Sigmoid colon (tissue), 4 donors: ENCODE data around the gene SCN10A.

ENCODE experiments used
- EP300 ChIP-seq, 4 donors: sonication (generic); formaldehyde crosslinking; IDR thresholded peaks; one replicate each; pipeline ENCODE4 v1.6.1; 2017; ENCODE audit warnings: antibody characterized with exemption in 4 of 4
- POLR2A ChIP-seq, 2 donors: fragments of 450-650 bp; IDR thresholded peaks; one replicate each; pipeline ENCODE4 v1.6.1; 2016; ENCODE audit warnings: antibody characterized with exemption in 2 of 2, mild to moderate bottlenecking in 2 of 2, moderate library complexity in 2 of 2
- POLR2AphosphoS5 ChIP-seq, 4 donors: sonication (generic); formaldehyde crosslinking; IDR thresholded peaks; one replicate each; pipeline ENCODE4 v1.6.1; 2017; ENCODE audit warnings: antibody characterized with exemption in 4 of 4
- TF ChIP-seq, protein P1 (sequence below), 4 experiments: fragments of 450-650 bp in 3 of 4; fragments of 200-600 bp in 1 of 4; IDR thresholded peaks; one replicate each; pipeline ENCODE4 v1.5.1; 2016 to 2019; ENCODE audit warnings: antibody characterized with exemption in 4 of 4, mild to moderate bottlenecking in 3 of 4, moderate library complexity in 2 of 4

DNA sequence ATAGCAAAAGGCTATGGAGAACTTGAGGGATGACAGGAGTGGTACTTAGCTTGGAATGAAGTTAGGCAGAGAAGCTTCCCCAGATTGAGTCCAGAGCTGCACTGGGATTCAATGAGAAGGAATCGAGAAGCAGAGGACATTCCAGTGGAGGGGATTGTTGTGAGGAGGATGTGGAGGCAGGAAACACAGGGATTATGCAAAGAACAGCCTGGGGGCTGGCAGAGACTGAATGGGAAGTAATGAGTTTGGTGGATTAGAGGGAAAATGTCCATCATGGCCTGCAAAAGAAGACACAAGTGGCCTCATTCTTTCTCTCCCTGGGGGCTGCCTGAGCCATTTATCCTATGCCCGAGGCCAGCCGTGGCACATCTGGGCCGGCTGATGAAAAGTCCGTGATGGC, 20.5 kb upstream of the SCN10A start:
- TF ChIP-seq, protein P1, sequence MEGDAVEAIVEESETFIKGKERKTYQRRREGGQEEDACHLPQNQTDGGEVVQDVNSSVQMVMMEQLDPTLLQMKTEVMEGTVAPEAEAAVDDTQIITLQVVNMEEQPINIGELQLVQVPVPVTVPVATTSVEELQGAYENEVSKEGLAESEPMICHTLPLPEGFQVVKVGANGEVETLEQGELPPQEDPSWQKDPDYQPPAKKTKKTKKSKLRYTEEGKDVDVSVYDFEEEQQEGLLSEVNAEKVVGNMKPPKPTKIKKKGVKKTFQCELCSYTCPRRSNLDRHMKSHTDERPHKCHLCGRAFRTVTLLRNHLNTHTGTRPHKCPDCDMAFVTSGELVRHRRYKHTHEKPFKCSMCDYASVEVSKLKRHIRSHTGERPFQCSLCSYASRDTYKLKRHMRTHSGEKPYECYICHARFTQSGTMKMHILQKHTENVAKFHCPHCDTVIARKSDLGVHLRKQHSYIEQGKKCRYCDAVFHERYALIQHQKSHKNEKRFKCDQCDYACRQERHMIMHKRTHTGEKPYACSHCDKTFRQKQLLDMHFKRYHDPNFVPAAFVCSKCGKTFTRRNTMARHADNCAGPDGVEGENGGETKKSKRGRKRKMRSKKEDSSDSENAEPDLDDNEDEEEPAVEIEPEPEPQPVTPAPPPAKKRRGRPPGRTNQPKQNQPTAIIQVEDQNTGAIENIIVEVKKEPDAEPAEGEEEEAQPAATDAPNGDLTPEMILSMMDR (IDR thresholded peaks at IDR 0.05), result no peak
- TF ChIP-seq EP300 (IDR thresholded peaks at IDR 0.05), result no peak
- TF ChIP-seq POLR2A (IDR thresholded peaks at IDR 0.05), result no peak
- TF ChIP-seq POLR2AphosphoS5 (IDR thresholded peaks at IDR 0.05), result no peak
